GM18507 (cell line): Measurements from ENCODE around the gene RTN4RL2.

Experiments used
- DNase-seq: peaks from one replicate; pipeline ENCODE4 v3.0.0; 2011; ENCODE audit warnings: low read depth; ENCODE audit not compliant: insufficient read length; ENCODE audit errors: extremely low spot score
- FAIRE-seq: peaks from 2 replicates; lab custom pipeline; 2011; peaks lifted over from hg19 to GRCh38; lab: Jason Lieb, UNC

The RTN4RL2 gene

GRCh38 chr11:57493507-57494503 lies 33.5 kb downstream of the RTN4RL2 start:
- FAIRE-seq (peak; percentile 71), DNase-seq (no peak)

GRCh38 chr11:57496109-57496820 lies 35.9 kb downstream of the RTN4RL2 start:
- DNase-seq (no peak), FAIRE-seq (no peak)

GRCh38 chr11:57497303-57498247 lies 37.2 kb downstream of the RTN4RL2 start:
- no peak for FAIRE-seq
- DNase-seq, result no peak

- FAIRE-seq (no peak), DNase-seq (no peak)
Observed at GRCh38 chr11:57498540-57498939, 38.2 kb downstream of the RTN4RL2 start.

- FAIRE-seq (no peak), DNase-seq (no peak)
Observed at GRCh38 chr11:57499413-57499982, 39.2 kb downstream of the RTN4RL2 start.

- DNase-seq, result no peak
- FAIRE-seq, result no peak
Observed at GRCh38 chr11:57499983-57500461, 39.7 kb downstream of the RTN4RL2 start.

GRCh38 chr11:57500515-57500914 lies 40.2 kb downstream of the RTN4RL2 start:
- DNase-seq, result no peak
- FAIRE-seq, result no peak

GRCh38 chr11:57500926-57501325 lies 40.6 kb downstream of the RTN4RL2 start:
- DNase-seq, result no peak
- no peak for FAIRE-seq

- no peak for FAIRE-seq
Observed at GRCh38 chr11:57501953-57502352, 41.6 kb downstream of the RTN4RL2 start.

GRCh38 chr11:57502376-57502775 lies 42.0 kb downstream of the RTN4RL2 start:
- no peak for DNase-seq

More at GRCh38 chr11:57501953-57502352, 41.6 kb downstream of the RTN4RL2 start:
- DNase-seq, result no peak

GRCh38 chr11:57502870-57503269 lies 42.5 kb downstream of the RTN4RL2 start:
- FAIRE-seq (no peak), DNase-seq (no peak)

More at GRCh38 chr11:57502376-57502775, 42.0 kb downstream of the RTN4RL2 start:
- no peak for FAIRE-seq

- FAIRE-seq, result no peak
- no peak for DNase-seq
Observed at GRCh38 chr11:57504511-57504910, 44.2 kb downstream of the RTN4RL2 start.

- no peak for DNase-seq
- no peak for FAIRE-seq
Observed at GRCh38 chr11:57506522-57506921, 46.2 kb downstream of the RTN4RL2 start.

GRCh38 chr11:57508341-57509170 lies 48.2 kb downstream of the RTN4RL2 start:
- DNase-seq (no peak), FAIRE-seq (no peak)

GRCh38 chr11:57511741-57512430 lies 51.6 kb downstream of the RTN4RL2 start:
- no peak for FAIRE-seq
- DNase-seq, result no peak

GRCh38 chr11:57512646-57513451 lies 52.5 kb downstream of the RTN4RL2 start:
- DNase-seq, result no peak

GRCh38 chr11:57513452-57513795 lies 53.1 kb downstream of the RTN4RL2 start:
- FAIRE-seq, result no peak
- no peak for DNase-seq

More at GRCh38 chr11:57512646-57513451, 52.5 kb downstream of the RTN4RL2 start:
- no peak for FAIRE-seq
